Heart left ventricle (tissue), 16 donors: Measurements from ENCODE around the gene CACTIN. TPM values are rescaled to one million over a fixed set of nuclear protein-coding genes. Genes with fewer than 3 reads are reported as not detected.
A peak's percentile ranks its signal among the peaks of the same experiment; 100 is the strongest.

Experiments used
- ATAC-seq, 4 donors: fragments of 200-7000 bp; cut with Tn5 transposase; one replicate each; pipeline ENCODE4 v1.9.1; 2020 to 2022; ENCODE audit warnings: moderate library complexity in 4 of 4, mild to moderate bottlenecking in 3 of 4, moderate number of reproducible peaks in 1 of 4
- DNase-seq, 5 donors: peaks; one replicate each; pipeline ENCODE4 v3.0.0-alpha.2; 2020
- H3K27ac ChIP-seq, 12 donors: fragments of 200-600 bp; sonication (generic) in 4 of 12; one replicate each; pipeline versions ENCODE4 v1.5.0 to v1.8.0; 2016 to 2022; ENCODE audit warnings: mild to moderate bottlenecking in 2 of 12
- H3K27me3 ChIP-seq, 9 donors: fragments of 200-600 bp; sonication (generic) in 2 of 9; one replicate each; pipeline versions ENCODE4 v1.5.1 to v1.8.0; 2016 to 2022; ENCODE audit warnings: mild to moderate bottlenecking in 3 of 9
- H3K36me3 ChIP-seq, 9 donors: fragments of 200-600 bp; sonication (generic) in 2 of 9; one replicate each; pipeline versions ENCODE4 v1.5.0 to v1.8.0; 2018 to 2022; ENCODE audit warnings: mild to moderate bottlenecking in 2 of 9
- H3K4me1 ChIP-seq, 12 donors: fragments of 200-600 bp; sonication (generic) in 4 of 12; one replicate each; pipeline versions ENCODE4 v1.5.0 to v1.8.0; 2016 to 2022; ENCODE audit warnings: mild to moderate bottlenecking in 3 of 12
- H3K4me3 ChIP-seq, 12 donors: fragments of 200-600 bp; sonication (generic) in 4 of 12; one replicate each; pipeline versions ENCODE4 v1.5.0 to v1.8.0; 2017 to 2022; ENCODE audit warnings: mild to moderate bottlenecking in 9 of 12, moderate library complexity in 4 of 12
- H3K9me3 ChIP-seq, 12 donors: fragments of 200-600 bp; sonication (generic) in 4 of 12; one replicate each; pipeline versions ENCODE4 v1.5.0 to v1.8.0; 2016 to 2022; ENCODE audit warnings: mild to moderate bottlenecking in 1 of 12
- POLR2A ChIP-seq, 2 donors: fragments of 450-650 bp; IDR thresholded peaks; one replicate each; pipeline ENCODE4 v1.6.1; 2017; ENCODE audit warnings: antibody characterized with exemption in 2 of 2, mild to moderate bottlenecking in 2 of 2, moderate library complexity in 2 of 2
- WGBS, 4 donors: extraction: QIAGEN DNeasy Blood & Tissue Kit in 2 of 4; methylation state at CpG; one replicate each; pipeline versions ENCODE4 v1.1.5 to v1.1.7; 2013 to 2018; 5-methylcytosine and 5-hydroxymethylcytosine counted together
- intact Hi-C, 10 donors: fragments of 100-400 bp; cut with DNase I; formaldehyde crosslinking; loops; one replicate each; pipeline versions ENCODE4 v1.11.1 to v1.14.2; 2022
- polyA plus RNA-seq, 2 donors: library from polyadenylated mRNA; stranded (reverse); fragments of 200-250 nt; gene quantifications; one replicate each; pipeline ENCODE4 v1.2.3, GENCODE V29; 2013
- total RNA-seq, 9 donors: library from RNA; depleted of rRNA in 2 of 9; stranded (reverse); fragments of >200 nt in 2 of 9; fragmentation: NEBNext Ultra II Directional in 3 of 9; extraction: Animal tissue kit (Norgen Biotek cat#: 25700) in 3 of 9; gene quantifications; one replicate each; pipeline versions ENCODE4 v1.1.0 to v1.2.4, GENCODE V29; 2016 to 2023
- TF ChIP-seq, protein P1 (sequence below), 12 donors: fragments of 200-600 bp; sonication (generic) in 4 of 12; IDR thresholded peaks; one replicate each; pipeline versions ENCODE4 v1.5.0 to v1.8.0; 2018 to 2022; ENCODE audit warnings: antibody characterized with exemption in 12 of 12, mild to moderate bottlenecking in 5 of 12
- donor health status: ischemic (EF 13 %, LVEDD 7.1; RV severe dilation, severe dysfunction).
- donor health status: healthy with polysubstance abuse.
- donor health status: DM: no; HTN: yes; CAD: no.
- donor health status: DM: no; HTN: no; CAD: no.
- donor health status: ischemic (EF 25% LVEDD 6.9; RV normal size, moderate dysfunction).
- donor health status: ischemic (EF 25% LVEDD 5.7; RV mildly dilated, moderate dysfunction).
- donor health status: healthy.
- donor health status: DM: yes; HTN: yes; CAD: no.
- donor health status: ischemic (EF 35%, LVEDD 5.7; RV mildly dilated, moderate dysfunction).
- donor health status: nonischemic (EF 11% LVEDD 7.7; RV severe dilation, severe dysfunction).
- donor health status: DM: yes; HTN: yes; CAD: no.
- donor health status: PGD.
- donor health status: ischemic (EF 29% LVEDD 5.4; RV normal size, mild dysfunction).
- donor health status: nonischemic (EF 23%, LVEDD 6.1; RV moderate dilation, normal function).

The CACTIN gene
- total and polyA plus RNA-seq, 11 donors = 9.8 to 23.4 (median 14.1) TPM

DNA sequence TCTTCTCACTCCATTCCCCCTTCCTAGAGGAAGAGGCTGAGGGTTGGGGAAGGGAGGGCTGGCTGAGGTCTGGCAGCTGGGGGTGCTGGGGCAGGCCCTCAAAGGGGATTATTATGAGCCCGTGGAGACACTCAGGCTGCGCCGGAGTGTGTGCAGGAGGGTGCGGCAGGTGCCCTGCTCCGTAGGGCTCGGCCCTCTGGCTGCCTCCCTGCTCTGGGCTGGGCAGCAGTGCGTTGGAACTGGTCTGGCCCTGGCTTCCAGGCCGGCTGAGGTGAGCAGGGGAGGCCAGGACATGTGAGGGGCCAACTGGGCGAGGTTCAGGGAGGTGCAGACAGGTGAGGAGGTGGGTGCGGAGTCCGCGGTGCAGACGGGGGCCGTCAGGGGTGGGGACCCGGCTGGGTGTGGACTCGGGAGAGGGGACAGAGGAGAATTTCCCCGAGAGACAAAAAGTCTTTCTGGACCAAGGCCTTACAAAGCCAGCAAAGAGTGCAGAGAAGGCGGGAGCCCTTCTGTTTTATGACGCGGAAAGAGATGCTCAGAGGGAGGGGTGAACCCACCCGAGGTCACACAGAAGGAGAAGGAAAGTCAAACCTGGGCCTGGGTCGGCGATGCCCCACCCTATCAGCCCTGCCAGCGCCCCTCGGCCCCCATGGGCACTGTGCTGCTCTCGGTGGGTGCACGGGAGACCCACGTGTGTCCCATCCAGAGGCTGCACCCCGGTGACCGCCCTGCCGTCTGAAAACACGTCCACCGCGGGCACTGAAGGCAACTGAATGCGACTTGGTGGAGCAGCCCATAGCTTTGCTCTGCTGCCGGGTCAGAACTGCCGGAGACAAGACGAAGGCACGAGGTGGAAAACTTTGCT, 42.7 kb upstream of the CACTIN start:
- Histone ChIP-seq H3K27ac (peak overlapping the region; percentile 89 to 100 (median 99)), H3K4me1 (peaks cover 0 to 79% (median 53%) of the 10 kb centered on the region in 12 donors), H3K36me3 (peaks cover 0 to 16% (median 8%) of the 10 kb centered on the region in 9 donors), H3K9me3 (no peaks in the 10 kb centered on the region), H3K4me3 (peak overlapping the region in 2 of 12 donors; percentile 8 to 37), H3K27me3 (no peaks in the 10 kb centered on the region)
- intact Hi-C loops = loop anchor here in 7 of 10 donors (5.0 to 10.0 kb wide), 4 partner anchors 155 to 535 kb away; partner anchors contain the start of gene EEF2 (in 1 of the 7)
- no peak for ATAC-seq
- DNase-seq = no peak
- 66 to 83% (median 74%) methylated on average over 28 to 39 of the region's 39 CpGs for WGBS, 4 donors
- TF ChIP-seq, protein P1, sequence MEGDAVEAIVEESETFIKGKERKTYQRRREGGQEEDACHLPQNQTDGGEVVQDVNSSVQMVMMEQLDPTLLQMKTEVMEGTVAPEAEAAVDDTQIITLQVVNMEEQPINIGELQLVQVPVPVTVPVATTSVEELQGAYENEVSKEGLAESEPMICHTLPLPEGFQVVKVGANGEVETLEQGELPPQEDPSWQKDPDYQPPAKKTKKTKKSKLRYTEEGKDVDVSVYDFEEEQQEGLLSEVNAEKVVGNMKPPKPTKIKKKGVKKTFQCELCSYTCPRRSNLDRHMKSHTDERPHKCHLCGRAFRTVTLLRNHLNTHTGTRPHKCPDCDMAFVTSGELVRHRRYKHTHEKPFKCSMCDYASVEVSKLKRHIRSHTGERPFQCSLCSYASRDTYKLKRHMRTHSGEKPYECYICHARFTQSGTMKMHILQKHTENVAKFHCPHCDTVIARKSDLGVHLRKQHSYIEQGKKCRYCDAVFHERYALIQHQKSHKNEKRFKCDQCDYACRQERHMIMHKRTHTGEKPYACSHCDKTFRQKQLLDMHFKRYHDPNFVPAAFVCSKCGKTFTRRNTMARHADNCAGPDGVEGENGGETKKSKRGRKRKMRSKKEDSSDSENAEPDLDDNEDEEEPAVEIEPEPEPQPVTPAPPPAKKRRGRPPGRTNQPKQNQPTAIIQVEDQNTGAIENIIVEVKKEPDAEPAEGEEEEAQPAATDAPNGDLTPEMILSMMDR (IDR thresholded peaks at IDR 0.05) = no peak
- TF ChIP-seq POLR2A (IDR thresholded peaks at IDR 0.05) = no peak

DNA sequence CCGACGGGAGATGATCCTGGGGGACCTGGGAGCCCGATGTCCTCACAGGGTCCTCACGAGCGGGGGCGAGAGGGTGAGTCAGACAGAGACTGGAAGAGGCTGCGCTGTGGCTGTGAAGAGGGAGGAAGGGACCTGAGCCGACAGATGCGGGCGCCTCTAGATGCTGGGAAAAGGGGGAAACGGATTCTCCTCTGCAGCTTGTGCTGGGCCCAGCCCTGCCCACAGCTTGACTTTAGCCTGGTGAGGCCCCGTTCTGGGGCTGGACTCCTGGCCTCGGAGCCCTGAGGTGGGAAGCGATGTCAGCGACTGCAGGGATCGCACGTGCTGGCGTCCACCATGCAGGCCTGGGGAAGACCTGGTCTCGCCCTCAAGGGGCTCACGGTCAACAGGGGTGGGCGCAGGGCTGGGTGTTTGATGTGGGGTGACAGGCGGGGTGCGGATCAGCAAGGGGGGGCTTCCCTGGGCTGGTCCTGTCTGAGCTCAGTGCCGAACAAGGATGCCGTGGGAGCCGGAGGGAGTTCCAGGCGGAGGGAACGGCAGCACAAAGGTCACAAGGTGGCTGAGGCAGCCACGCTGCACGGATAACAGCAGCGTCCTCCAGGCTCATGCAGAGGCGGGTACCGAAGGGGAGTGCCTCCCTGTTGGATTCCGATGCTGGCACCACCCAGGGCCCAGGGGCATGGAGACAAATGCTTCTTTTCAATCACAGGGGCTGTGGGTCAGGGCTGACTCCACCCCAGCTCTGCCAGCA, 41.9 kb upstream of the CACTIN start:
- TF ChIP-seq, protein P1 (IDR thresholded peaks at IDR 0.05) = no peak
- no peak for TF ChIP-seq POLR2A (IDR thresholded peaks at IDR 0.05)
- WGBS, 4 donors = 68 to 79% (median 73%) methylated on average over 20 to 34 of the region's 34 CpGs
- Histone ChIP-seq H3K9me3 (no peaks in the 10 kb centered on the region), H3K4me3 (no peak overlapping the region), H3K4me1 (peaks cover 0 to 79% (median 53%) of the 10 kb centered on the region in 12 donors), H3K36me3 (peaks cover 0 to 24% (median 16%) of the 10 kb centered on the region in 9 donors), H3K27me3 (no peaks in the 10 kb centered on the region), H3K27ac (peak overlapping the region; percentile 89 to 100 (median 99))
- ATAC-seq (no peak), DNase-seq (peak in 1 of 5 donors; percentile 62)
- intact Hi-C loops = loop anchor here in 7 of 10 donors (5.0 to 10.0 kb wide), 4 partner anchors 156 to 536 kb away; partner anchors contain the start of gene EEF2 (in 1 of the 7)

DNA sequence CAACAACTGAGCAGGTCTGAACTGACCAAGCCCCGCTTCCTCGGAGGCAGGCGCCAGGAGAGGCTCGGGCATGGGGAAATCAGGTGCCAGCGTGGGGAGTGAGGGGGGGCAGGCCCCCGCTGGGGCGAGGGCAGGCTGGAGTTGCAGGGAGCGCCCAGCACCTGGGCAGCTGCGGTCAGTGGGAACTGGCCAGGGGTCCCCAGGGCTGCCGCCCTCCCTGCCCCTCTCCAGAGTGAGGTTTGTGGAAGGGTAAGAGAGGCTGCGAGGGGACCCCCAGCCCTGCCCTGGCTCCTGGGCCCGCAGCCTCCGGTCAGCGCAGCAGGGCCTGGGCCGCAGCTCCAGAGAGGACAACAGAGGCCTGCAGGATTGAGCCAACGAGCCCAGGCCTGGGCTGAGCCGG, 41.2 kb upstream of the CACTIN start:
- TF ChIP-seq, protein P1 (IDR thresholded peaks at IDR 0.05) = no peak
- no peak for TF ChIP-seq POLR2A (IDR thresholded peaks at IDR 0.05)

More for the DNA sequence above, 41.2 kb upstream of the CACTIN start:
- ATAC-seq = no peak
- Histone ChIP-seq H3K27me3 (no peaks in the 10 kb centered on the region), H3K4me1 (peaks cover 0 to 72% (median 53%) of the 10 kb centered on the region in 12 donors), H3K9me3 (no peaks in the 10 kb centered on the region), H3K4me3 (no peak overlapping the region), H3K27ac (peak overlapping the region in 9 of 12 donors; percentile 94 to 100 (median 99)), H3K36me3 (peaks cover 0 to 31% (median 23%) of the 10 kb centered on the region in 9 donors)
- intact Hi-C loops = loop anchor here in 8 of 10 donors (2.0 to 10.0 kb wide), 6 partner anchors 31 to 537 kb away; partner anchors contain the start of genes PIP5K1C (in 3 of the 8) and EEF2 (in 1 of the 8)
- DNase-seq = no peak
- 81 to 89% (median 84%) methylated on average over 10 to 17 of the region's 17 CpGs for WGBS, 4 donors
